Measurements from ENCODE around the gene PER2. TPM values are rescaled to one million over a fixed set of nuclear protein-coding genes. Genes with fewer than 3 reads are reported as not detected.

The PER2 gene
- total RNA-seq, 4 donors from 2014 or later, result 4.1 to 7.5 (median 6.7) TPM

- Histone ChIP-seq H3K36me3 (no peaks in the 10 kb centered on the region), H3K9me3 (no peaks in the 10 kb centered on the region), H3K4me1 (peaks cover 59 to 64% of the 10 kb centered on the region in 2 donors), H3K4me3 (peak overlapping the region; percentile 60 to 92 (median 72)), H3K27me3 (no peaks in the 10 kb centered on the region), H3K27ac (peak overlapping the region; percentile 90 to 96 (median 92))
- TF ChIP-seq CTCF (IDR thresholded peaks at IDR 0.05 in 4 of 5, conservative IDR thresholded peaks at IDR 0.05 in 1 of 5) (peak in 3 of 5 experiments; percentile 9 to 25 (median 22)), POLR2A (IDR thresholded peaks at IDR 0.05) (peak in 1 of 2 donors; percentile 37)
- in situ Hi-C loops (cut with MboI; ENCODE audit: low sequenced_read_pairs in 4 of 4) (no loop called here), intact Hi-C loops (cut with DNase I; ENCODE audit: low total_unique reads) (loop anchor here (2.0 kb wide), 1 partner anchor 44 kb away; no protein-coding TSS in a partner anchor)
- ATAC-seq, result peak; percentile 66 to 67
- DNase-seq, result peak; percentile 81 to 88
Measured at GRCh38 chr2:238286551-238286950, 1.9 kb downstream of the PER2 start.

DNA sequence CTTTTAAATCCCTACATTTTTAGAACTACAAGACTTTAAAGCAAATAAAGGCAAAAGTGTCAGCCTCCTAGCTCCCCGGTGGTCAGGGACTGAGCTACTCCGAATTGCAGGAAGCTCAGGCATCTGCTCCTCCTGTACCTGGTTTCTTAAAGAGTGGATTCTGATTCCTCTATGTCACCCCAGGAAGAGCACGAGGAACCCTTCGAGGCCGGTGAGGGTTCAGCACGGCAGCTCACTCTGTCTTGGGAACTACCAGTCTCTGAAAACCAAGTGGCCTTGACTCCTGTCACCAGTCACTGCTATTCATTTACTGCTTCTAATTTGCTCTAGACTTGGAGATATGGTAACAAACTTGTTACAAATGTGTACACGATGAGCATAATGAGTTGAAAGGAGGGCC, 2.3 kb downstream of the PER2 start:
- H3K4me1 ChIP-seq, result peaks cover 59 to 68% of the 10 kb centered on the region in 2 donors
- H3K36me3 ChIP-seq, result no peaks in the 10 kb centered on the region
- ATAC-seq (no peak), DNase-seq (no peak)
- no peaks in the 10 kb centered on the region for H3K27me3 ChIP-seq
- peak overlapping the region; percentile 90 to 96 (median 92) for H3K27ac ChIP-seq
- no peaks in the 10 kb centered on the region for H3K9me3 ChIP-seq
- in situ Hi-C loops (cut with MboI; ENCODE audit: low sequenced_read_pairs in 4 of 4) (no loop called here), intact Hi-C loops (cut with DNase I; ENCODE audit: low total_unique reads) (loop anchor here (2.0 kb wide), 1 partner anchor 43 kb away; no protein-coding TSS in a partner anchor)
- no peak for TF ChIP-seq POLR2A (IDR thresholded peaks at IDR 0.05)
- no peak for TF ChIP-seq CTCF (IDR thresholded peaks at IDR 0.05 in 4 of 5, conservative IDR thresholded peaks at IDR 0.05 in 1 of 5)
- peak overlapping the region in 2 of 4 donors; percentile 15 to 72 for H3K4me3 ChIP-seq

DNA sequence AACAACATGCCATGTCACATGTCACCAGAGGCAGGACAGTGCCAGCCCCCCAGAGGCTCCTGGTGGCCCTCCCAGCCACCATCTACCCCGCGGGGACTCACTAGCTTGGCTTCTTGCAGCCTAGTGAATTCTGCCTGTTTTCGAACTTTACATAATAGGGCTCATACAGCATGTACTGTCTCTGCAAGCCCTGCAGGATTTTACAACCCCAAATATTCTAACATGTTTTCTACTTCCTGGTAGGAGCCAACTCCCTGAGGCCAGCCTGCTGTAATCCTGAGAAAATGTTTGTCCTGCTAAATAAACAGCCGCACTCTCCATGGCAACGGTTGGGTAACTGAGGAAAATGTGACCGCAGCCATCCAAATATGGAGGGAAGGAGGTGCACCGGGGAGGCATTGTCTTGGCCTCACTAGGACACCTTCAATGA, 2.7 kb downstream of the PER2 start:
- peak; percentile 5 for ATAC-seq
- H3K4me1 ChIP-seq, result peaks cover 59 to 68% of the 10 kb centered on the region in 2 donors
- in situ Hi-C loops (cut with MboI; ENCODE audit: low sequenced_read_pairs in 4 of 4), result no loop called here
- peak; percentile 67 to 83 for DNase-seq
- peak overlapping the region in 1 of 4 donors; percentile 72 for H3K4me3 ChIP-seq
- TF ChIP-seq POLR2A (IDR thresholded peaks at IDR 0.05), result no peak
- no peak for TF ChIP-seq CTCF (IDR thresholded peaks at IDR 0.05 in 4 of 5, conservative IDR thresholded peaks at IDR 0.05 in 1 of 5)
- H3K9me3 ChIP-seq, result no peaks in the 10 kb centered on the region
- intact Hi-C loops (cut with DNase I; ENCODE audit: low total_unique reads), result loop anchor here (2.0 kb wide), 1 partner anchor 43 kb away; no protein-coding TSS in a partner anchor
- H3K27me3 ChIP-seq, result no peaks in the 10 kb centered on the region
- H3K27ac ChIP-seq, result peak overlapping the region; percentile 90 to 96 (median 92)
- no peaks in the 10 kb centered on the region for H3K36me3 ChIP-seq

DNA sequence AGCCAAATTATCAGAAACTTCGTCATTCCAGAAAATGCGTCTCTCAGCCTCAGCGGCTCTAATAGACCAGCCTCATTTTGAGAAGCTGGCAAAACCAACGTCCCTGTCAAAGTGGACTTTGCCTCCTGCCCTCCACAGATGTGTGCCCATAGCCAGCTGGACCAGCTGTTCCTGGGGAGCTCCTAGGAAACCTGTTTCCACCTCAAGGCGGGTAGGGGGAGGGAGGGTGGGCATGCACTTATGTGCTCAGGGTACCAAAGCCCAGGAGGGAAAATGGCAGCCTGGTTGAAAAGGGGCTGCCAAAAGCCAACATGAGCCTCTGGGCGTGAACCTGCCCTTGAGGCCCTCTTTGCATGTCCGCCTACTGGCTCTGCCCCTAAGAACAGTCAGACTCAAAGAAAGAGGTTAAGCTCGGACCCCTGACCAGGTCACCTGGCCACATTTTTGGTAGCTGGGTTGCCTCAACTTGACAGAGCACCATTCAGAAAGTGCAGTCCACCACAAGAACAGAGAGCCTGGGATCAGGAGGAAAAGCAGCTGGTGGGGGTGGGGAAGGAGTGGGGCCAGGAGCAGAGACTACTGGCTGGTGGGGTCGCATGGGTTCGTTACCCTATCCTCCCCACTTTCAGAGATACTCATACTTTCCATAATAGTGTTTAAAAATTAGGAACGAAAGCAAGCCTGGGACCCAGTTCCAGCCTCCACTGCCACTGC, 3.5 kb downstream of the PER2 start:
- Histone ChIP-seq H3K27me3 (no peaks in the 10 kb centered on the region), H3K4me3 (no peak overlapping the region), H3K9me3 (no peaks in the 10 kb centered on the region), H3K27ac (peak overlapping the region; percentile 90 to 96 (median 92)), H3K36me3 (no peaks in the 10 kb centered on the region), H3K4me1 (peaks cover 61 to 68% of the 10 kb centered on the region in 2 donors)
- in situ Hi-C loops (cut with MboI; ENCODE audit: low sequenced_read_pairs in 4 of 4), result no loop called here
- intact Hi-C loops (cut with DNase I; ENCODE audit: low total_unique reads), result no loop called here
- no peak for DNase-seq
- no peak for TF ChIP-seq CTCF (IDR thresholded peaks at IDR 0.05 in 4 of 5, conservative IDR thresholded peaks at IDR 0.05 in 1 of 5)
- TF ChIP-seq POLR2A (IDR thresholded peaks at IDR 0.05), result no peak
- ATAC-seq, result no peak

All from gastrocnemius medialis (tissue), 4 donors.